Endothelial cell of umbilical vein (primary cell): ENCODE data around the gene AFG3L2. TPM values are rescaled to one million over a fixed set of nuclear protein-coding genes. Genes with fewer than 3 reads are reported as not detected.

Experiments used
- BruUV-seq: library from RNA; stranded (reverse); fragments of 400-500 nt; replicated peaks from 2 replicates; lab custom pipeline; 2021; lab: Mats Ljungman, UMichigan
- CTCF ChIA-PET: fragments of 300-600, 350-600 bp; sonication (Branson Sonifier 250); formaldehyde crosslinking; loops from one replicate; lab custom pipeline; 2021; ENCODE audit warnings: antibody characterized with exemption, inconsistent platforms; lab: Charles Lee
- POLR2A ChIA-PET: fragments of 300-600, 350-600 bp; sonication (Branson Sonifier 250); formaldehyde crosslinking; loops from one replicate; lab custom pipeline; 2021; ENCODE audit warnings: antibody characterized with exemption, inconsistent platforms; lab: Charles Lee
- DNase-seq: peaks from one replicate; pipeline ENCODE4 v3.0.0-alpha.2; 2011; ENCODE audit warnings: low read depth, low spot score
- FAIRE-seq: peaks from 2 replicates; lab custom pipeline; 2011; peaks lifted over from hg19 to GRCh38; lab: Jason Lieb, UNC
- H2AFZ ChIP-seq: 2 replicates; pipeline ENCODE4 v1.6.0; 2012; ENCODE audit warnings: low read depth, low read length, control low read depth, inconsistent platforms
- H3K27ac ChIP-seq: 2 replicates; pipeline ENCODE4 v1.5.1; 2011; ENCODE audit warnings: low read depth, mild to moderate bottlenecking, control low read depth, low read length, moderate library complexity; ENCODE audit not compliant: insufficient read depth
- H3K27me3 ChIP-seq, 2 experiments: 2 replicates each; pipeline versions ENCODE4 v1.6.0 to v1.6.1; 2011; ENCODE audit warnings: low read length in 2 of 2, mixed read lengths in 1 of 2; ENCODE audit not compliant: control insufficient read depth in 2 of 2, insufficient read depth in 2 of 2
- H3K36me3 ChIP-seq, 2 experiments: 2 replicates in 1 of 2; 3 replicates in 1 of 2; pipeline ENCODE4 v1.5.1; 2011; ENCODE audit warnings: low read length in 2 of 2, mild to moderate bottlenecking in 1 of 2, moderate library complexity in 1 of 2; ENCODE audit not compliant: control insufficient read depth in 2 of 2, insufficient read depth in 2 of 2; ENCODE audit errors: extremely low read depth in 1 of 2
- H3K4me1 ChIP-seq: 3 replicates; pipeline ENCODE4 v1.5.1; 2011; ENCODE audit warnings: mild to moderate bottlenecking, low read length; ENCODE audit not compliant: control insufficient read depth, insufficient read depth; ENCODE audit errors: extremely low read depth
- H3K4me2 ChIP-seq: 2 replicates; pipeline ENCODE4 v1.6.1; 2011; ENCODE audit warnings: low read length, control low read depth, mixed read lengths; ENCODE audit not compliant: insufficient read depth
- H3K4me3 ChIP-seq, 3 experiments: fragments of 200-600 bp in 1 of 3; sonication (generic), shearing (Covaris generic) in 1 of 3; replicated peaks in 1 of 3; 2 replicates each; pipeline ENCODE4 v1.5.1; 2011 to 2016; ENCODE audit warnings: control low read depth in 3 of 3, low read length in 3 of 3, mild to moderate bottlenecking in 2 of 3, inconsistent platforms in 1 of 3, low read depth in 1 of 3, moderate library complexity in 1 of 3; ENCODE audit not compliant: insufficient read depth in 1 of 3
- H3K79me2 ChIP-seq: 2 replicates; pipeline ENCODE4 v1.6.0; 2012; ENCODE audit warnings: low read length, inconsistent platforms; ENCODE audit not compliant: control insufficient read depth, insufficient read depth
- H3K9ac ChIP-seq: replicated peaks from 2 replicates; pipeline ENCODE3; 2011; ENCODE audit warnings: low read length, control low read depth; ENCODE audit not compliant: insufficient read depth; ENCODE audit errors: extremely low read depth
- H3K9me1 ChIP-seq: replicated peaks from 3 replicates; pipeline ENCODE4 v1.6.0; 2011; ENCODE audit warnings: mild to moderate bottlenecking, low read length; ENCODE audit not compliant: control insufficient read depth, insufficient read depth; ENCODE audit errors: extremely low read depth
- H3K9me3 ChIP-seq: replicated peaks from 2 replicates; pipeline ENCODE4 v1.5.1; 2012; ENCODE audit warnings: low read length, inconsistent platforms; ENCODE audit not compliant: control insufficient read depth, insufficient read depth
- H4K20me1 ChIP-seq: replicated peaks from 2 replicates; pipeline ENCODE3; 2011; ENCODE audit warnings: mild to moderate bottlenecking, low read length; ENCODE audit not compliant: control insufficient read depth, insufficient read depth; ENCODE audit errors: extremely low read depth
- CTCF ChIP-seq, 2 donors: IDR thresholded peaks; 1 replicate in 1 of 2; 2 replicates in 1 of 2; pipeline ENCODE4 v1.5.1; 2011; ENCODE audit warnings: low read length in 2 of 2, mild to moderate bottlenecking in 2 of 2, moderate library complexity in 2 of 2, control low read depth in 1 of 2, inconsistent platforms in 1 of 2, low read depth in 1 of 2; ENCODE audit not compliant: insufficient read depth in 1 of 2; ENCODE audit errors: extremely low read depth in 1 of 2
- EZH2 ChIP-seq: IDR thresholded peaks from 2 replicates; pipeline ENCODE4 v1.6.1; 2012; ENCODE audit warnings: borderline replicate concordance, low read depth, mild to moderate bottlenecking, moderate library complexity, low read length, inconsistent platforms; ENCODE audit not compliant: severe bottlenecking
- FOS ChIP-seq: IDR thresholded peaks from 2 replicates; pipeline ENCODE4 v1.6.1; 2011; ENCODE audit warnings: mild to moderate bottlenecking, low read length, moderate library complexity, borderline replicate concordance; ENCODE audit not compliant: insufficient read depth
- GATA2 ChIP-seq: IDR thresholded peaks from 2 replicates; pipeline ENCODE4 v1.7.0; 2011; ENCODE audit warnings: low read depth, mild to moderate bottlenecking, moderate library complexity, mixed read lengths, low read length; ENCODE audit not compliant: insufficient read length, insufficient read depth
- JUN ChIP-seq: IDR thresholded peaks from 2 replicates; pipeline ENCODE4 v1.6.1; 2011; ENCODE audit warnings: borderline replicate concordance, low read depth; ENCODE audit not compliant: insufficient read length, insufficient read depth
- MAX ChIP-seq: IDR thresholded peaks from 2 replicates; pipeline ENCODE4 v1.6.1; 2011; ENCODE audit not compliant: insufficient read depth, insufficient read length
- MYC ChIP-seq: IDR thresholded peaks from one replicate; pipeline ENCODE4 v1.6.1; 2011; ENCODE audit warnings: mild to moderate bottlenecking, low read depth, low read length
- POLR2AphosphoS5 ChIP-seq: IDR thresholded peaks from 2 replicates; pipeline ENCODE4 v1.6.1; 2012; ENCODE audit warnings: low read depth, mild to moderate bottlenecking, control low read depth, low read length, moderate library complexity; ENCODE audit not compliant: insufficient read depth
- dilution Hi-C: fragments of 300-500 bp; cut with MboI; formaldehyde crosslinking; loops from one replicate; pipeline ENCODE4 v1.15.0; 2019; ENCODE audit warnings: low sequenced_read_pairs; ENCODE audit not compliant: extremely low pct_ligation_motif_present
- intact Hi-C: fragments of 100-400 bp; cut with micrococcal nuclease; formaldehyde crosslinking; loops from one replicate; pipeline ENCODE4 v1.10.0; 2022
- polyA plus RNA-seq, 4 experiments: library from polyadenylated mRNA; depleted of rRNA in 3 of 4; stranded (reverse) in 3 of 4; unstranded in 1 of 4; fragments of >200 nt; gene quantifications; 2 replicates each; pipeline versions ENCODE4 v1.2.1 to v1.2.3, GENCODE V29; 2011 to 2012; ENCODE audit warnings: missing spikeins in 1 of 4
- total RNA-seq: library from RNA; stranded (reverse); gene quantifications from 2 replicates; pipeline ENCODE4 v1.2.3, GENCODE V29; 2021

AFG3L2 gene
- total and polyA plus RNA-seq, 2 donors (not counting 3 experiments of a cell fraction or from before 2014, with no cell fraction given): 19.3 to 42.4 TPM

GRCh38 chr18:12372406-12372805 lies 4.6 kb downstream of the AFG3L2 start:
- Histone ChIP-seq H3K9me3 (no peaks in the 10 kb centered on the region), H4K20me1 (no peaks in the 10 kb centered on the region), H3K9me1 (no peaks in the 10 kb centered on the region), H3K4me2 (no peak overlapping the region), H2AFZ (no peak overlapping the region), H3K27me3 (no peaks in the 10 kb centered on the region), H3K4me3 (no peak overlapping the region), H3K36me3 (no peaks in the 10 kb centered on the region), H3K9ac (no peak overlapping the region), H3K79me2 (peaks cover 57% of the 10 kb centered on the region), H3K4me1 (peaks cover 5% of the 10 kb centered on the region), H3K27ac (no peak overlapping the region)
- ChIA-PET CTCF (interaction anchor here (1.0 kb wide), 1 partner anchor 24 kb away, joined by 3 read pairs; no protein-coding TSS in a partner anchor), POLR2A (no interaction called here)
- dilution Hi-C loops: no loop called here
- TF ChIP-seq EZH2 (no peak), MYC (no peak), JUN (no peak), CTCF (IDR thresholded peaks at IDR 0.05; ENCODE audit: extremely low read depth in 1 of 2, insufficient read depth in 1 of 2, low read depth in 1 of 2, low read length in 2 of 2) (no peak), POLR2AphosphoS5 (no peak), GATA2 (no peak), MAX (no peak), FOS (no peak)
- FAIRE-seq (no peak), DNase-seq (no peak)
- intact Hi-C loops: no loop called here
- BruUV-seq: no TSS peak
